GM15510 (cell line): ENCODE measurements around the gene SLC6A9.

Source experiments
- POLR2A ChIP-seq: IDR thresholded peaks from 3 replicates; pipeline ENCODE4 v1.6.1; 2011; ENCODE audit warnings: borderline replicate concordance; ENCODE audit not compliant: insufficient read length; ENCODE audit errors: extremely low read depth

Gene SLC6A9

GRCh38 chr1:44059212-44059611 lies 27.9 kb upstream of the SLC6A9 start:
- TF ChIP-seq POLR2A: no peak

DNA sequence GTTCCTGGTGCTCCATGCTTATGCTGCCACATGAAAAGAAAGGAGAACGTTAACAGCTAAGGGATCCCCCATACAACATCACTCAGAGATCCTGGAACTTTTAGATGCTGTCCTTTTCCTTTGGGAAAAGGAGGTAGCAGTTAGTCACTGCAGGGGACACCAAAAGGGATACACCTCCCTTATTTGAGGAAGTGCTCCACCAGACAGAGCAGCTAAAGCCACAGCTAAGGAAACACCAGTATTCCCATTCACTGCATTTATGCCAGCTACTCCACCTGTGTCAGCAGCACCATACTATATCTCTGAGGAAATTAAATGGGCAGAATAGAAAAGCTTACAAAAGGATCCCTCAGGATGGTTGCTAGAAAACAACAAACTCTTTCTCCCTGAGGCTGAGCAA lies 26.0 kb upstream of the SLC6A9 start:
- TF ChIP-seq POLR2A: no peak

GRCh38 chr1:44053394-44053793 lies 22.1 kb upstream of the SLC6A9 start:
- TF ChIP-seq POLR2A: no peak

DNA sequence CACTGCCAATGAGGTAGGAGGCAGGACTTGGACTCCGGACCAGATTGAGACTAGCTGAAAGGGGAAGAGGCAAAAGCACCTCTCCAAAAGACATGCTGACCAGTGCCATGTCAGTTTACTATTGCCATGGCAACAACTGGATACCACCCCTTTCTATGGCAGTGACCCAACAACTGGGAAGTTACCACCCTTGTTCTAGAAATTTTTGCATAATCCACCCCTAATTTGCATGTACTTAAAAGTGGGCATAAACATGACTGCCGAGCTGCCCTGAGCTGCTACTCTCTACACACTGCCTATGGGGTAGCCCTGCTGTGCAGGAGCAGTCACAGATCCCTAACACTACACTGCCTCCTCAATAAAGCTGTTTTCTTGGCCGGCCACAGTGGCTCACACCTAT lies 19.0 kb upstream of the SLC6A9 start:
- no peak for TF ChIP-seq POLR2A

GRCh38 chr1:44049839-44050238 lies 18.6 kb upstream of the SLC6A9 start:
- TF ChIP-seq POLR2A: no peak

DNA sequence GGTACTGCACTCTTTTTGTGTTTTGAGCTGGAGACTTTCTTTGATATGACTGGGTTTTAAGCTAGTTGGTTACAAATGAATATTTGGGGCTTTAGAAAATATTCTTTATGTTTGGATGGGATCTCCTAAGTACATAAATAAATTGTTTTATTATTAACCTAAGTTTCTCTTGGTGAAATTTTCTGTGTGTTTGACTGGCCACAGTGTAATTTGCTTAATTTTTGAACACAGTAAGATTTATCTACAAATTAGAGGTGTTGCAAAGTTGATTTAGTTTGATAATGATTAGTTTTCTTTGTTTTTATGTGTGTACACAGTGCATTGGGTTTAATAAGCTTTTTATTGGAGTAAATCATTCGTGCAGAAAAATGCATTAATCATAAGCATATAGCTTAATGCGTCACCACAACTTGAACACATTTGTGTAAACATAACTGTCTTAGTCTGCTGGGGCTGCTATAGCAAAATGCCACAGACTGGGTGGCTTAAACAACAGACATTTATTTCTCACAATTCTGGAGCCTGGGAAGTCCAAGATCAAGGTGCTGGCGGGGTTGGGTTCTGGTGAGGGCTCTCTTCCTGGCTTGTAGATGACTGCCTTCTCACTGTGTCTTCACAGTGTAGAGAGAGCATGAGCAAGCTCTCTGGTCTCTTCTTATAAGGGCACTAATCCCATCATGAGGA lies 17.4 kb upstream of the SLC6A9 start:
- no peak for TF ChIP-seq POLR2A

DNA sequence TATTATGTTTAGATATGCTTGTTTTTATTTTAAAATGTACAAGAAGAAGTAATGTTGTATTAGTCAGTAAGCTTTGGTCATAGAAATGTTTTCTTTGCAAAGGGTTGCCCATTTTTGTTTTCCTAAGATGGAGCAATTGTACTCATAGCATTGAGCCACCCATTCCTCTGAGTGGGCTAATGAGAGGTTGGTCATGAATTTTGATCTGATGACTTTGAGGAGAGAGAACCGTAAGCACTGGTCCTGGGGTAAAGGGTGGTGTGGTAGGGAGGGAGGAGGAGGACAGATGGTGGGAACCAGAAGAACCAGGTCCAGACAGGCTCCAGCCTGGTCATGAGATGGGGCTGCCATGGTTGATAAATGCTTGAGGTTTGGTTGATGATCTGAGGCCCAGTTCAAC lies 15.9 kb upstream of the SLC6A9 start:
- TF ChIP-seq POLR2A: no peak

GRCh38 chr1:44045064-44045463 lies 13.8 kb upstream of the SLC6A9 start:
- no peak for TF ChIP-seq POLR2A

- no peak for TF ChIP-seq POLR2A
Observed at GRCh38 chr1:44044071-44044801, 13.0 kb upstream of the SLC6A9 start.

GRCh38 chr1:44043176-44044070 lies 12.2 kb upstream of the SLC6A9 start:
- no peak for TF ChIP-seq POLR2A

GRCh38 chr1:44040846-44041245 lies 9.6 kb upstream of the SLC6A9 start:
- TF ChIP-seq POLR2A: no peak

DNA sequence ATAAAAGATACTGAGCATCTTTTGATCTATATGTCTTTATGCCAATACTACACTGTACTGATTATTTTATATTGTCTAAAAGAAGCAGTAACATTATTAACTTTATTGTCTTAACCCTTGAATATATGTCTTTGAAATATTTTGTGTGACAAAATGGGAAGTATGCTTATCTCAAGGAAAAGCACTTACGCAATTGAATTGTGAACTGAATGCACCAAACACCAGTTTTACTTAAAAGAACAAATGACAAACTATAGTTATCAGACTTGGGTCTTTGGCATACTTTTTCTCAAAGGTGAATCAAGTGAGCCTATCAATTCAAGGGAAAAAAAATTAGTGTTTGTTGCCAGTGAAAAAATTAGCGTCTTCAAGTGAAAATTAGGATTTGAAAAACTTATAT lies 9.2 kb upstream of the SLC6A9 start:
- no peak for TF ChIP-seq POLR2A

GRCh38 chr1:44038876-44039657 lies 7.8 kb upstream of the SLC6A9 start:
- no peak for TF ChIP-seq POLR2A

GRCh38 chr1:44037154-44037553 lies 5.9 kb upstream of the SLC6A9 start:
- no peak for TF ChIP-seq POLR2A
